ENCODE measurements around the gene MAGI2. TPM values are rescaled to one million over a fixed set of nuclear protein-coding genes. Genes with fewer than 3 reads are reported as not detected.

Gene MAGI2
- total RNA-seq, 1 donor from 2014 or later = 5.4 TPM

DNA sequence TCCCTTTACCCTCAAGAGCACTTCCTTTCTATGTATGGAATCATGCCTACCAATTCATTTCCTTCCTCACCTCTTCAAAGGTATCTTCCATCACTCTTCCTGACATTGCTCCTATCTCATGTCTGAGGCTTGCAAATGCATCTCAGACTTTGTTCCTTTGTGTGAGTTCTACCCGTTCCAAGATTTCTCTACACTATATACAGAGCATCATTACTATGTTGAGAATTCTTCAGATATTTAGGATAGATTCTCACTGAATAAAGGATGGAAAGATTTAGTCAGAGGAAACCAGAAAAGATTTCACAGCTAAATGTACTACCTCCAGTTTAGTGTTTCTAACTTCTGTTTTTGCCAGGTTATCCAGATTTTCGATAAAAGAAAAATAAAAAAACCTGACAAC, 1192.2 kb downstream of the MAGI2 start:
- TF ChIP-seq, protein P1, sequence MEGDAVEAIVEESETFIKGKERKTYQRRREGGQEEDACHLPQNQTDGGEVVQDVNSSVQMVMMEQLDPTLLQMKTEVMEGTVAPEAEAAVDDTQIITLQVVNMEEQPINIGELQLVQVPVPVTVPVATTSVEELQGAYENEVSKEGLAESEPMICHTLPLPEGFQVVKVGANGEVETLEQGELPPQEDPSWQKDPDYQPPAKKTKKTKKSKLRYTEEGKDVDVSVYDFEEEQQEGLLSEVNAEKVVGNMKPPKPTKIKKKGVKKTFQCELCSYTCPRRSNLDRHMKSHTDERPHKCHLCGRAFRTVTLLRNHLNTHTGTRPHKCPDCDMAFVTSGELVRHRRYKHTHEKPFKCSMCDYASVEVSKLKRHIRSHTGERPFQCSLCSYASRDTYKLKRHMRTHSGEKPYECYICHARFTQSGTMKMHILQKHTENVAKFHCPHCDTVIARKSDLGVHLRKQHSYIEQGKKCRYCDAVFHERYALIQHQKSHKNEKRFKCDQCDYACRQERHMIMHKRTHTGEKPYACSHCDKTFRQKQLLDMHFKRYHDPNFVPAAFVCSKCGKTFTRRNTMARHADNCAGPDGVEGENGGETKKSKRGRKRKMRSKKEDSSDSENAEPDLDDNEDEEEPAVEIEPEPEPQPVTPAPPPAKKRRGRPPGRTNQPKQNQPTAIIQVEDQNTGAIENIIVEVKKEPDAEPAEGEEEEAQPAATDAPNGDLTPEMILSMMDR (IDR thresholded peaks at IDR 0.05; ENCODE audit: insufficient read depth, low read depth, low read length) = no peak
- no peak for TF ChIP-seq EZH2 (IDR thresholded peaks at IDR 0.05; ENCODE audit: insufficient read depth, low read length)
- no peaks in the 10 kb centered on the region for H3K79me2 ChIP-seq (ENCODE audit: insufficient read depth, low read length)
- H3K27me3 Mint-ChIP-seq (ENCODE audit: low read depth, unreplicated experiment) = no peaks in the 10 kb centered on the region
- no peak overlapping the region for H3K4me3 ChIP-seq (ENCODE audit: insufficient read depth, low read depth, low read length)
- no peaks in the 10 kb centered on the region for H3K36me3 ChIP-seq (ENCODE audit: insufficient read depth, low read length)
- no peaks in the 10 kb centered on the region for H3K36me3 Mint-ChIP-seq (ENCODE audit: low read depth, unreplicated experiment)
- H3K27ac Mint-ChIP-seq (ENCODE audit: unreplicated experiment) = no peak overlapping the region
- DNase-seq (ENCODE audit: low read depth) = no peak
- H2AFZ ChIP-seq (ENCODE audit: low read depth, low read length) = no peak overlapping the region
- no peak overlapping the region for H3K4me3 Mint-ChIP-seq (ENCODE audit: unreplicated experiment)
- no peaks in the 10 kb centered on the region for H4K20me1 ChIP-seq (ENCODE audit: insufficient read depth, low read length)
- H3K4me2 ChIP-seq (ENCODE audit: low read length) = no peak overlapping the region
- H3K9me3 Mint-ChIP-seq (ENCODE audit: unreplicated experiment) = no peaks in the 10 kb centered on the region
- no peak for FAIRE-seq
- no peaks in the 10 kb centered on the region for H3K9me3 ChIP-seq (ENCODE audit: insufficient read depth, low read depth, low read length)
- no peaks in the 10 kb centered on the region for H3K27me3 ChIP-seq (ENCODE audit: insufficient read depth, low read length)
- no peaks in the 10 kb centered on the region for H3K4me1 ChIP-seq (ENCODE audit: insufficient read depth, low read length)
- no peak overlapping the region for H3K9ac ChIP-seq (ENCODE audit: low read length)
- peaks cover 5% of the 10 kb centered on the region for H3K4me1 Mint-ChIP-seq (ENCODE audit: low read depth, unreplicated experiment)
- no peak overlapping the region for H3K27ac ChIP-seq (ENCODE audit: low read depth, low read length)

DNA sequence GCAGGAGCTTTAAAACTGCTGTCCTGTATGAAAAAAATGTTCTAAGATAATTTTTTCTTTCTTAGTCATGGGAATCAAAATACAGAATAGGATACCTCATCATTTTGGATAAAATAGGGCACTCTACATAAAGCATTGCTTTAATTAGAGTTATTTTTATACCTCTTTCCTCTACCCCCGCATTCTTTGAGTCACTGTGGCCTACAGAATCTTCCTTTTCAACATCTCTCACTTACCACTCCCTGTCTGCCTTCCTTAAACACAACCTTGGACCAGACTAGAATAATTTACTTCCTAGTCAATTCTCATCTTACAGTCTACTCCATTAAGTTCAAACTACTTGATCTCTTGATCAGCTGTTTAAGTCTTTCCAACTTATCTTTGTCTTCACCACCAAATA, 1192.6 kb downstream of the MAGI2 start:
- Histone ChIP-seq H3K4me1 (ENCODE audit: insufficient read depth, low read length) (no peaks in the 10 kb centered on the region), H3K4me2 (ENCODE audit: low read length) (no peak overlapping the region), H3K9me3 (ENCODE audit: insufficient read depth, low read depth, low read length) (no peaks in the 10 kb centered on the region), H3K79me2 (ENCODE audit: insufficient read depth, low read length) (no peaks in the 10 kb centered on the region), H3K4me3 (ENCODE audit: insufficient read depth, low read depth, low read length) (no peak overlapping the region), H4K20me1 (ENCODE audit: insufficient read depth, low read length) (no peaks in the 10 kb centered on the region), H3K27me3 (ENCODE audit: insufficient read depth, low read length) (no peaks in the 10 kb centered on the region), H3K36me3 (ENCODE audit: insufficient read depth, low read length) (no peaks in the 10 kb centered on the region), H2AFZ (ENCODE audit: low read depth, low read length) (no peak overlapping the region), H3K27ac (ENCODE audit: low read depth, low read length) (no peak overlapping the region), H3K9ac (ENCODE audit: low read length) (no peak overlapping the region)
- FAIRE-seq (peak; percentile 13), DNase-seq (ENCODE audit: low read depth) (peak; percentile 44)
- no peaks in the 10 kb centered on the region for H3K36me3 Mint-ChIP-seq (ENCODE audit: low read depth, unreplicated experiment)
- H3K9me3 Mint-ChIP-seq (ENCODE audit: unreplicated experiment) = no peaks in the 10 kb centered on the region
- no peak overlapping the region for H3K4me3 Mint-ChIP-seq (ENCODE audit: unreplicated experiment)
- H3K4me1 Mint-ChIP-seq (ENCODE audit: low read depth, unreplicated experiment) = peaks cover 5% of the 10 kb centered on the region
- no peaks in the 10 kb centered on the region for H3K27me3 Mint-ChIP-seq (ENCODE audit: low read depth, unreplicated experiment)
- no peak overlapping the region for H3K27ac Mint-ChIP-seq (ENCODE audit: unreplicated experiment)
- TF ChIP-seq EZH2 (IDR thresholded peaks at IDR 0.05; ENCODE audit: insufficient read depth, low read length) = no peak
- TF ChIP-seq, protein P1 (IDR thresholded peaks at IDR 0.05; ENCODE audit: insufficient read depth, low read depth, low read length) = no peak

DNA sequence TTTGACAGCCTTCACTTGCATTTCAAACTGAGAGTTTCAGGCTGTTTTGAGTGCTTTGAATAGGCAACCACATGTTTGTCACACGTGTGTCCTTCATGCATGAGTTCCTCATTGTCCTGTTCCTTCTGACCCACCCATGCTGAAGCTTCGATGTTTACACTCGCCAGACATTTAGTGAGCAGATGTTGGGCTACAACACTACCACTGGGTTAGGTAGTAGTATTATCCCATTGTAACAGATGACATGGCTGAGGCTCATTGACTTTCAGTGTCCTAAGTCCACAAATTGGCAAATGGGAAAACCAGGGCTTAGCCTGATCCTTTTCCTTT, 1198.8 kb downstream of the MAGI2 start:
- H3K4me2 ChIP-seq (ENCODE audit: low read length) = no peak overlapping the region
- H3K27me3 Mint-ChIP-seq (ENCODE audit: low read depth, unreplicated experiment) = no peaks in the 10 kb centered on the region
- no peaks in the 10 kb centered on the region for H4K20me1 ChIP-seq (ENCODE audit: insufficient read depth, low read length)
- TF ChIP-seq, protein P1 (IDR thresholded peaks at IDR 0.05; ENCODE audit: insufficient read depth, low read depth, low read length) = no peak
- no peak for TF ChIP-seq EZH2 (IDR thresholded peaks at IDR 0.05; ENCODE audit: insufficient read depth, low read length)
- FAIRE-seq (no peak), DNase-seq (ENCODE audit: low read depth) (no peak)
- no peak overlapping the region for H3K9ac ChIP-seq (ENCODE audit: low read length)
- H3K9me3 Mint-ChIP-seq (ENCODE audit: unreplicated experiment) = no peaks in the 10 kb centered on the region
- no peak overlapping the region for H3K27ac Mint-ChIP-seq (ENCODE audit: unreplicated experiment)
- H3K36me3 ChIP-seq (ENCODE audit: insufficient read depth, low read length) = no peaks in the 10 kb centered on the region
- H3K36me3 Mint-ChIP-seq (ENCODE audit: low read depth, unreplicated experiment) = no peaks in the 10 kb centered on the region
- H3K27me3 ChIP-seq (ENCODE audit: insufficient read depth, low read length) = no peaks in the 10 kb centered on the region
- H3K4me3 ChIP-seq (ENCODE audit: insufficient read depth, low read depth, low read length) = no peak overlapping the region
- no peak overlapping the region for H3K4me3 Mint-ChIP-seq (ENCODE audit: unreplicated experiment)
- no peaks in the 10 kb centered on the region for H3K4me1 ChIP-seq (ENCODE audit: insufficient read depth, low read length)
- H3K9me3 ChIP-seq (ENCODE audit: insufficient read depth, low read depth, low read length) = no peaks in the 10 kb centered on the region
- no peaks in the 10 kb centered on the region for H3K4me1 Mint-ChIP-seq (ENCODE audit: low read depth, unreplicated experiment)
- no peak overlapping the region for H3K27ac ChIP-seq (ENCODE audit: low read depth, low read length)
- H3K79me2 ChIP-seq (ENCODE audit: insufficient read depth, low read length) = no peaks in the 10 kb centered on the region
- no peak overlapping the region for H2AFZ ChIP-seq (ENCODE audit: low read depth, low read length)

All from astrocyte (in vitro differentiated cells and primary cell).